ENCODE results near the gene ANKEF1. TPM values are rescaled to one million over a fixed set of nuclear protein-coding genes. Genes with fewer than 3 reads are reported as not detected.

Gene ANKEF1
- total RNA-seq = 1.1 TPM
- 1 to 10 TPM; 3.2 to 6.0 (median 4.8) TPM for polyA plus RNA-seq

GRCh38 chr20:10034717-10035571 is at the start of gene ANKEF1:
Gene ANKEF1 (plus strand): TSS chr20:10034987. CDS start chr20:10038302, 3,315 bp downstream.
- Histone ChIP-seq H3K36me3 (ENCODE audit: control insufficient read depth, insufficient read depth, low read length) (no peaks in the 10 kb centered on the region), H3K27me3 (ENCODE audit: control insufficient read depth, insufficient read depth, low read length) (no peaks in the 10 kb centered on the region), H3K4me3 (ENCODE audit: low read depth, low read length) (peak within 1 kb of the TSS; percentile 29), H3K27ac (ENCODE audit: insufficient read depth, low read length, poor library complexity, severe bottlenecking) (peak within 1 kb of the TSS; percentile 69), H3K4me1 (ENCODE audit: control insufficient read depth, insufficient read depth, low read length, poor library complexity, severe bottlenecking) (peaks cover 15% of the 10 kb centered on the region), H3K9me3 (ENCODE audit: control insufficient read depth in 2 of 2, low read length in 2 of 2) (no peaks in the 10 kb centered on the region)
- peak; percentile 98 for ATAC-seq (ENCODE audit: low read depth in 2 of 2)
- peak; percentile 78 to 91 (median 81) for DNase-seq
- Mint-ChIP-seq H3K4me3 (peak within 1 kb of the TSS; percentile 76 to 88 (median 84)), H3K36me3 (peaks cover 9% of the 10 kb centered on the region), H3K27me3 (peaks cover 18% of the 10 kb centered on the region), H3K27ac (peak within 1 kb of the TSS; percentile 48 to 70 (median 67)), H3K4me1 (peaks cover 7 to 21% (median 16%) of the 10 kb centered on the region in 4 donors), H3K9me3 (no peaks in the 10 kb centered on the region)

DNA sequence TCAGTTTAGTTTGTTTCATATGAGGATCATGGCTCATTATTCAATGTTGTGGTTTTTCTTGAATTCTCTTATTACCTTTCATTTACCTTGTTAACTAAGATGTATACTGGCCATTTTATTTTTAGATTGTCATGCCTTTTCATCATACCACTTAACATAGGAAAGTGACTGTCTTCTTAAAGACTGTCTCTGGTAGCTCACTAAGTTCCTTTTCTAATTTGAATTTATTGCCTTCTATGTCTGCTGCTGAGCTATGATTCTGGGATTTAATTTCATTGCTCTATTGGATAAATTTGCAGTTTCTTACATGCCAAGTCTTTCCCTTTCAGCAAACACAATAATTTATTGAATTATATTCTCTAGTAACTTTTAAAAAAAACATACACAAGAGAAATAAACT is 49.5 kb upstream of the ANKEF1 start:
- Mint-ChIP-seq H3K4me3 (no peak overlapping the region), H3K27me3 (peaks cover 15% of the 10 kb centered on the region), H3K27ac (no peak overlapping the region), H3K36me3 (no peaks in the 10 kb centered on the region), H3K4me1 (no peaks in the 10 kb centered on the region), H3K9me3 (no peaks in the 10 kb centered on the region)
- Histone ChIP-seq H3K27me3 (ENCODE audit: control insufficient read depth, insufficient read depth, low read length) (peaks cover 2% of the 10 kb centered on the region), H3K36me3 (ENCODE audit: control insufficient read depth, insufficient read depth, low read length) (no peaks in the 10 kb centered on the region), H3K9me3 (ENCODE audit: control insufficient read depth in 2 of 2, low read length in 2 of 2) (no peaks in the 10 kb centered on the region), H3K27ac (ENCODE audit: insufficient read depth, low read length, poor library complexity, severe bottlenecking) (no peak overlapping the region), H3K4me3 (ENCODE audit: low read depth, low read length) (no peak overlapping the region), H3K4me1 (ENCODE audit: control insufficient read depth, insufficient read depth, low read length, poor library complexity, severe bottlenecking) (no peaks in the 10 kb centered on the region)
- no peak for DNase-seq
- ATAC-seq (ENCODE audit: low read depth in 2 of 2) = no peak

- H3K9me3 ChIP-seq (ENCODE audit: control insufficient read depth in 2 of 2, low read length in 2 of 2) = no peaks in the 10 kb centered on the region
- no peak overlapping the region for H3K4me3 Mint-ChIP-seq
- DNase-seq (no peak), ATAC-seq (ENCODE audit: low read depth in 2 of 2) (no peak)
- no peaks in the 10 kb centered on the region for H3K4me1 Mint-ChIP-seq
- H3K36me3 ChIP-seq (ENCODE audit: control insufficient read depth, insufficient read depth, low read length) = no peaks in the 10 kb centered on the region
- no peak overlapping the region for H3K27ac ChIP-seq (ENCODE audit: insufficient read depth, low read length, poor library complexity, severe bottlenecking)
- no peak overlapping the region for H3K27ac Mint-ChIP-seq
- H3K27me3 ChIP-seq (ENCODE audit: control insufficient read depth, insufficient read depth, low read length) = peaks cover 2% of the 10 kb centered on the region
- no peaks in the 10 kb centered on the region for H3K4me1 ChIP-seq (ENCODE audit: control insufficient read depth, insufficient read depth, low read length, poor library complexity, severe bottlenecking)
- H3K4me3 ChIP-seq (ENCODE audit: low read depth, low read length) = no peak overlapping the region
- peaks cover 15% of the 10 kb centered on the region for H3K27me3 Mint-ChIP-seq
- H3K9me3 Mint-ChIP-seq = no peaks in the 10 kb centered on the region
- no peaks in the 10 kb centered on the region for H3K36me3 Mint-ChIP-seq
These were observed 49.0 kb upstream of the ANKEF1 start for GRCh38 chr20:9985773-9986172.

- Histone ChIP-seq H3K36me3 (ENCODE audit: control insufficient read depth, insufficient read depth, low read length) (no peaks in the 10 kb centered on the region), H3K27me3 (ENCODE audit: control insufficient read depth, insufficient read depth, low read length) (peaks cover 2% of the 10 kb centered on the region), H3K4me1 (ENCODE audit: control insufficient read depth, insufficient read depth, low read length, poor library complexity, severe bottlenecking) (no peaks in the 10 kb centered on the region), H3K9me3 (ENCODE audit: control insufficient read depth in 2 of 2, low read length in 2 of 2) (no peaks in the 10 kb centered on the region), H3K4me3 (ENCODE audit: low read depth, low read length) (no peak overlapping the region), H3K27ac (ENCODE audit: insufficient read depth, low read length, poor library complexity, severe bottlenecking) (no peak overlapping the region)
- ATAC-seq (ENCODE audit: low read depth in 2 of 2) = no peak
- Mint-ChIP-seq H3K27me3 (peaks cover 10% of the 10 kb centered on the region), H3K9me3 (no peaks in the 10 kb centered on the region), H3K4me1 (no peaks in the 10 kb centered on the region), H3K36me3 (no peaks in the 10 kb centered on the region), H3K27ac (no peak overlapping the region), H3K4me3 (no peak overlapping the region)
- no peak for DNase-seq
These were observed 45.6 kb upstream of the ANKEF1 start for GRCh38 chr20:9989066-9989724.

DNA sequence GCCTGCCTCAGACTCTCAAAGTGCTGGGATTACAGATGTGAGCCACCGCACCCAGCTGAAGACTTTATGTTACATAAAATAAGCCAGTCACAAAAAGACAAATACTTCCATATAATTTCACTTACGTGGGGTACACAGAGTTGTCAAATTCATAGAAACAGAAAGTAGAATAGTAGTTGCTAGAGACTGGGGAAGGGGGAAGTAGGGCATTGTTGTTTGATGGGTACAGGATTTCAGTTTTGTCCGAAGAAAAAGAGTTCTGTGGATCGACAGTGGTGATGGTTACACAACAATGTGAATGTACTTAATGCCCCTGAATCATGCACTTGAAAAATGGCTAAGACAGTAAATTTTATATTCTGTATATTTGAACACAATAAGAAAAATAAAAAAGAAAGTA is 41.6 kb upstream of the ANKEF1 start:
- Mint-ChIP-seq H3K27ac (no peak overlapping the region), H3K4me1 (no peaks in the 10 kb centered on the region), H3K36me3 (no peaks in the 10 kb centered on the region), H3K4me3 (no peak overlapping the region), H3K27me3 (peaks cover 5% of the 10 kb centered on the region), H3K9me3 (peaks cover 0 to 6% (median 0%) of the 10 kb centered on the region in 7 donors)
- Histone ChIP-seq H3K27ac (ENCODE audit: insufficient read depth, low read length, poor library complexity, severe bottlenecking) (no peak overlapping the region), H3K4me3 (ENCODE audit: low read depth, low read length) (no peak overlapping the region), H3K4me1 (ENCODE audit: control insufficient read depth, insufficient read depth, low read length, poor library complexity, severe bottlenecking) (no peaks in the 10 kb centered on the region), H3K27me3 (ENCODE audit: control insufficient read depth, insufficient read depth, low read length) (no peaks in the 10 kb centered on the region), H3K36me3 (ENCODE audit: control insufficient read depth, insufficient read depth, low read length) (no peaks in the 10 kb centered on the region), H3K9me3 (ENCODE audit: control insufficient read depth in 2 of 2, low read length in 2 of 2) (peaks cover 0 to 2% of the 10 kb centered on the region in 2 experiments)
- DNase-seq (no peak), ATAC-seq (ENCODE audit: low read depth in 2 of 2) (no peak)

GRCh38 chr20:9994676-9995075 is 40.1 kb upstream of the ANKEF1 start:
- H3K27ac ChIP-seq (ENCODE audit: insufficient read depth, low read length, poor library complexity, severe bottlenecking) = no peak overlapping the region
- no peaks in the 10 kb centered on the region for H3K36me3 ChIP-seq (ENCODE audit: control insufficient read depth, insufficient read depth, low read length)
- no peak overlapping the region for H3K4me3 ChIP-seq (ENCODE audit: low read depth, low read length)
- no peaks in the 10 kb centered on the region for H3K4me1 ChIP-seq (ENCODE audit: control insufficient read depth, insufficient read depth, low read length, poor library complexity, severe bottlenecking)
- H3K4me3 Mint-ChIP-seq = no peak overlapping the region
- H3K9me3 ChIP-seq (ENCODE audit: control insufficient read depth in 2 of 2, low read length in 2 of 2) = peaks cover 0 to 2% of the 10 kb centered on the region in 2 experiments
- no peaks in the 10 kb centered on the region for H3K4me1 Mint-ChIP-seq
- H3K27me3 ChIP-seq (ENCODE audit: control insufficient read depth, insufficient read depth, low read length) = no peaks in the 10 kb centered on the region
- H3K27ac Mint-ChIP-seq = no peak overlapping the region
- DNase-seq (no peak), ATAC-seq (ENCODE audit: low read depth in 2 of 2) (no peak)
- H3K36me3 Mint-ChIP-seq = no peaks in the 10 kb centered on the region
- H3K9me3 Mint-ChIP-seq = peaks cover 0 to 6% (median 0%) of the 10 kb centered on the region in 7 donors
- H3K27me3 Mint-ChIP-seq = peaks cover 5% of the 10 kb centered on the region

GRCh38 chr20:9995510-9996272 is 39.1 kb upstream of the ANKEF1 start:
- no peaks in the 10 kb centered on the region for H3K36me3 Mint-ChIP-seq

More at GRCh38 chr20:9995510-9996272, 39.1 kb upstream of the ANKEF1 start:
- Histone ChIP-seq H3K4me1 (ENCODE audit: control insufficient read depth, insufficient read depth, low read length, poor library complexity, severe bottlenecking) (no peaks in the 10 kb centered on the region), H3K27ac (ENCODE audit: insufficient read depth, low read length, poor library complexity, severe bottlenecking) (no peak overlapping the region), H3K9me3 (ENCODE audit: control insufficient read depth in 2 of 2, low read length in 2 of 2) (peaks cover 0 to 2% of the 10 kb centered on the region in 2 experiments), H3K4me3 (ENCODE audit: low read depth, low read length) (no peak overlapping the region), H3K27me3 (ENCODE audit: control insufficient read depth, insufficient read depth, low read length) (no peaks in the 10 kb centered on the region), H3K36me3 (ENCODE audit: control insufficient read depth, insufficient read depth, low read length) (no peaks in the 10 kb centered on the region)
- Mint-ChIP-seq H3K4me3 (no peak overlapping the region), H3K27ac (no peak overlapping the region), H3K4me1 (no peaks in the 10 kb centered on the region), H3K27me3 (peaks cover 5% of the 10 kb centered on the region), H3K9me3 (peaks cover 0 to 6% (median 0%) of the 10 kb centered on the region in 7 donors)
- DNase-seq (no peak), ATAC-seq (ENCODE audit: low read depth in 2 of 2) (no peak)

All from CD4-positive, CD25-positive, alpha-beta regulatory T cell (primary cell).